HG03432 (cell line): ENCODE measurements around the gene SMG5.
"Not testable (repeated sequence)": the region's sequence is repeated elsewhere in the genome, so short reads cannot be mapped to it uniquely, and the experiment has no call there.

Experiments used
- ATAC-seq: cut with Tn5 transposase; IDR thresholded peaks from one replicate; pipeline ENCODE4 v1.9.1; 2021; ENCODE audit warnings: mild to moderate bottlenecking, moderate library complexity; ENCODE audit not compliant: unreplicated experiment

Gene SMG5

GRCh38 chr1:156282479-156283222 lies at the start of gene SMG5:
SMG5 (minus strand) TSS chr1:156282825; CDS start chr1:156282680, 145 bp downstream.
- peak; percentile 79 for ATAC-seq

- ATAC-seq: not testable (repeated sequence)
These were observed 40.6 kb upstream of the SMG5 start for GRCh38 chr1:156323179-156323578.

GRCh38 chr1:156320560-156320959 lies 37.9 kb upstream of the SMG5 start:
- ATAC-seq: no peak

GRCh38 chr1:156319664-156320063 lies 37.0 kb upstream of the SMG5 start:
- no peak for ATAC-seq

GRCh38 chr1:156316909-156317308 lies 34.3 kb upstream of the SMG5 start:
- ATAC-seq: no peak

GRCh38 chr1:156310962-156311361 lies 28.3 kb upstream of the SMG5 start:
- ATAC-seq: no peak

- ATAC-seq: no peak
These were observed 25.5 kb upstream of the SMG5 start for GRCh38 chr1:156308078-156308477.

- no peak for ATAC-seq
These were observed 22.6 kb upstream of the SMG5 start for GRCh38 chr1:156305215-156305614.

GRCh38 chr1:156303241-156303640 lies 20.6 kb upstream of the SMG5 start:
- no peak for ATAC-seq

- ATAC-seq: no peak
These were observed 16.3 kb upstream of the SMG5 start, which contains the start of gene VHLL for GRCh38 chr1:156298852-156299357. VHLL (minus strand) TSS chr1:156299307; CDS start chr1:156299189, 118 bp downstream.

- ATAC-seq: peak; percentile 62
These were observed 12.8 kb upstream of the SMG5 start, which contains the start of gene GLMP for GRCh38 chr1:156295391-156295947. GLMP (minus strand) TSS chr1:156295679; CDS start chr1:156295645, 34 bp downstream.

GRCh38 chr1:156293895-156294294 lies 11.3 kb upstream of the SMG5 start:
- ATAC-seq: no peak

- ATAC-seq: no peak
These were observed 10.4 kb upstream of the SMG5 start for GRCh38 chr1:156293098-156293434.

GRCh38 chr1:156291226-156292061 lies 8.8 kb upstream of the SMG5 start:
- ATAC-seq: no peak

- ATAC-seq: no peak
These were observed 7.2 kb upstream of the SMG5 start for GRCh38 chr1:156289857-156290256.

- no peak for ATAC-seq
These were observed 3.4 kb upstream of the SMG5 start for GRCh38 chr1:156286061-156286460.

GRCh38 chr1:156285437-156285836 lies 2.8 kb upstream of the SMG5 start:
- ATAC-seq: no peak

- no peak for ATAC-seq
These were observed 2.1 kb upstream of the SMG5 start for GRCh38 chr1:156284757-156285156.

- no peak for ATAC-seq
These were observed 1.5 kb upstream of the SMG5 start, which contains the start of gene TMEM79 for GRCh38 chr1:156284112-156284511. TMEM79 (plus strand) TSS chr1:156284325; CDS start chr1:156285227, 902 bp downstream.

GRCh38 chr1:156283521-156283920 lies 896 bp upstream of the SMG5 start:
- no peak for ATAC-seq
